CD4-positive, alpha-beta T cell treated with Interleukin-17A for 4 hours (primary cell): ENCODE results near the gene FBXO38.

ENCODE experiments used
- DNase-seq: peaks from one replicate; pipeline ENCODE4 v3.0.0-alpha.2; 2020; ENCODE audit warnings: mixed read lengths

The FBXO38 gene

DNA sequence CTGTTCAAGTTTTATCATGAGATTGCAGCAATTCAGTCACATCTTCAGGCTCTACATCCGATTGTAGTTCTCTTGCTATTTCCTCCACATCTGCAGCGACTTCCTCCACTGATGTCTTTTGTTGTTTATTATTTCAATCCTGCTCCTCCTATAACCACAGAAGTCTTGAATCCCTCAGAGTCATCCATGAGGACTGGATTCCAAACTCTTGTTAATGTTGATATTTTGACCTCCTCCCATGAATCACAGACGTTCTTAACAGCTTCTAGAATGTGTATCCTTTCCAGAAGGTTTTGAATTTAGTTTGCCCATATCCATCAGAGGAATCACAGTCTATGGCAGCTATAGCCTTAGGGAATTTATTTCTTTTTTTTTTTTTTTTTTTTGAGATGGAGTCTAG, 3.6 kb downstream of the FBXO38 start:
- DNase-seq, result no peak

DNA sequence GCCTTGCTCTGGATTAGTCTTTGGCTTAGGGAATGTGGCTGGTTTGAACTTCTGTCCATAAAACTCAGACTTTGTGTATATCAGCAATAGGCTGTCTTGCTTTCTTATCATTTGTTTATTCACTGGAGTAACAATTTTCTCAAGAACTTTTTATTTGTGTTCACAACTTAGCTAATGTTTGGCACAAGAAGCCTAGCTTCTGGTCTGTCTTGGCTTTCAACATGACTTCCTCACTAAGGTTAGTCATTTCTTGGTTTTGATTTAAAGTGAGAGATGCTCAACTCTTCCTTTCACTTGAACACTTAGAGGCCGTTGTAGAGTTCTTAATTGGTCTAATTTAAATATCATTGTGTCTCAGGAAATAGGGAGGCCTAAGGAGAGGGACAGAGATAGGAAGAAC, 4.9 kb downstream of the FBXO38 start:
- DNase-seq, result no peak

DNA sequence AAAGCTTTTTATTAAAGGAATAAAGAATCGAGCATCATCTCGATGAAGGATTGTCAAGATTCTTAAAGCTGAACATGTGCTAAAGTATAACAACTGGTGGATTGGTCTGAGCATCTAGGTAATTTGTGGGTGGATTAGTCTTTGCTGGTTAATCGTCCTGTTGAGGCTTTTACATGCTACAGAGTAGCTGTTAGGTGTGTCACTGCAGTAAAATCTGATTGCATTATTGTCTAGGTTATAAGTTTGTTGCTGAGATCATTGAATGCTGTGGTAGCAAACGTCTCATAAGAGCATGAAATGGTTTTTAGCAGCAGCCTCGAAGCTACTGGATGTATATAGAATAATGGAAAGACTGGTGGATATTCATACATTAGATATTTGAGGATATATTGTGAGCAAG, 7.2 kb downstream of the FBXO38 start:
- DNase-seq, result no peak

DNA sequence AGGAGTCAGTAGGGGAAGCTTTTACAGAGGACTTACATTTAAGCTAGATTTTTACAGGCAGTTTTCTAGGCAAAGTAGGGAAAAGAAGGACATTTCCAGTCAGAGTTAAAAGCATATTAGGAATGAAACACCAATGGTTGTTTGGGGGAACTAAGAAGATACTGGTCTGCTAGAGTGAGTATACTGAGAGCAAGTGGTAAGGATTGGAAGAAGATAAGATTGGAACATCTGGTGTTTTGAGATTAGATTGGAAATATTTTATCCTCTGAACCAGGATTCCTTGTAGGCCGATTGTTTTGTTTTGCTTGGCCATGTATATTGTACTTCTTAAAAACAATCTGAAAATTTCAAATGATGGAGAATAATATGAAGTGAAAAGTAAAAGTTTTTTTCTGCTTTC, 7.7 kb downstream of the FBXO38 start:
- DNase-seq, result no peak

DNA sequence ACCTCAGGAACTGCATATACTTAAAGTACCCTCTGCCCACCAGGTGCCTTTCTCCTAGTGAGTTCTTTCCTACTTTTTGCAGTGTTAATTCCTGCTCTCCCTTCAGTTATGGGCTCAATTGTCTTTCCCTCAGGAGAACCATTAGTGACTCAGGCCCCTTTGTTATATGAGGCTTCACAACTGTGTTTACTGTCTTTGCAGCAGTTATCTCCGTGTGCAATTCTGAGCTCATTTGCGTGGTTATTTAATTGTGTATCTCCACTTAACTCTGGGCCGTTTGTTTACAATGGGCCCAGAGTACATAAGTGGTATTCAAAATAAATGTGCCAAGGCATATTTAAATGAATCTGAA, 9.6 kb downstream of the FBXO38 start:
- no peak for DNase-seq

DNA sequence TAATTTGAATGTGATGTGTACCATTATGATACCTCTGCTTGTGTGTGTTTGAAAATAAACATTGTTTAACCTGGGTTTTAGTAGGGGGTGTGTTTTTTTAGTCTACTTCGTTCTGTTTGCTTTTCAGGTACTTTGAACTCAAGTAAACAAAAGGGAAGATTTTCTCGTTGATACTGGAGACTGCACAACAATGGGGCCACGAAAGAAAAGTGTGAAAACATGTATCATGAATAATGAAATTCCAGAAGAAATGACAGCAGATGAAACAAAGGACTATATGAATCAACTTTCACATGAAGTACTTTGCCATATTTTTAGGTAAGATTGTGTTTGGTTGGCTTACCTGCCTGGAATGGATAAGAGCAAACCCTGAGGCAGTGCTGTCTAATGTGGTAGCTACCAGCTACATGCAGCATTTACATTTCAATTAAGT, 10.8 kb downstream of the FBXO38 start:
- DNase-seq, result no peak

DNA sequence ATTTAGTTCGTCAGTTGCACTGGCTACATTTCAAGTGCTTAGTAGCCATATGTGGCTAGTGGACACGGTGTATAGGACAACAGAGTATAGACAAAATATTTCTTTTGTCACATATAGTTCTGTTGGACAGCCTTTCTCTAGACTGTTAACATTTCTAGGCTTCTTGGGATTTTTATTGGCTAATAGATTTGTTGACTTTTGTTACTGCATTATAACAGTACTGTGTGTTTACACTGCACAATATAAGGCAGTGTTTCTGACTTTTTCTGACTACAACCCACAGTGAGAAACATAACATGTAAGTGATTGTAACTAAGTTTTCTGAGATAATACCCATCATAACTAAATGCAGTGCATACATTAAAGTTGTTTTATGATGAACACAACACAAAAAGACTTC, 11.3 kb downstream of the FBXO38 start:
- DNase-seq, result no peak

DNA sequence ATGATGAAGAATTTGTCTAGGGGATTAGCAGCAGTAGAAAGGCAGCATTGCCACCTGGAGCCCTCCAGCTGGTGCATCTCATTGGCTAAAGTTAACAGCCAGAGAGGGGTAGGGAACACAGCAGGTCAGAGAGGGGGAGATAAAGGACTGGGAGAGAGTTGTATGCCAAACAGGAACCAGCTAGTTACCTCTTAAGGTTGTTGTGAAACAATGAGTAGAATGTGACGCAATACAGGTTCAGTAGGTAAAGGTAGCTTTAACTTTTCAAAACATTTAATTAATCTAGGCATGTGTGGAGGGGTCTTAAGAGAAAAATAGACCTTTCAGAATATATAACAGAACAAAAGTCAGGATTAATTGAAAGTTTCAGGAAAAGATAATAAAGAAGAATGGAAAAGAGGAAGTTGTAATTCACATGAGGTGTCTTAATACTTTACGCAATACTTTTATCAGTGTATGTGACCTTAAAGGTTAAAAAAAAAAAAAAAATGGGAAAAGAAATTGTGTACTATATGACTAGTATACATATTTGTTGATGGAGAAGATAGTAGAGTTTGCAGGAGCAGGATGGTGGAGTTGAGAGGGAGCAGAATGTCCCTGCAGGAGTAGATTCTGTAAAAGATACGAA, 14.3 kb downstream of the FBXO38 start:
- no peak for DNase-seq

DNA sequence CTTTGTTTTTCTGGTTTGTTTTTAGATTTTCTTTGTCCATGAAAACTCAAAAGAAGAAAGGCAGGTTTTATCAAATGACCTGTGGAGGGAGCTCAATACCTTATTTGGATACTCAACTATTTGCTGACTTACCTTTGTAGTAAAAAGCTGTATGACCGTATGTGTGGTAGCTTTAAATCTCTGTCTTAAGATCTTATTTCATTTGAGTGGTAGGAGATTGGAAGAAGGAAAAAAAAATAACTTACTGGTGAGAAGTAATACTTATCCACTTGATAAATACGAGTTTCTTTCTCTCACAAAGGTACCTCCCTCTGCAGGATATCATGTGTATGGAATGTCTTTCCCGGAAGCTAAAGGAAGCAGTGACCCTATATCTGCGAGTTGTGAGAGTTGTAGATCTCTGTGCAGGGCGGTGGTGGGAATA, 15.0 kb downstream of the FBXO38 start:
- no peak for DNase-seq

DNA sequence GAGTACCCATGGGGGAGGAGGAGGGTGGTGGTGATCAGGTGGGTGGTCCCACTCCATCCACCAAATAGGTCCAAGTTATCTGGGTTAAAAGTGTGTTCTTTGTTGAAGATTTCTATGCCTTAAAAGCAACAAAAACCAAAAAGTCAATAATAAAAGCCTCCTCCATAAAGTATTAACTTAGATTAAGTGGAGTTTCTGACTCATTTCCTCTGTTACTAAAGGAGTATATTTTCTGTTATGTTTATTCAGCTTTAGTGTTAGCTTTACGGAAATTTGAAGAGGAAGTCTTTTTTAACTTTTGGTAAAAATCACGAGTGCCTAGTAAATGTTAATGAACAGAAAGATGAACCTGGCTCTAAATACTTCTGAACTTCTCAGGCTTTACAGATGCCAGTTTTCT, 17.8 kb downstream of the FBXO38 start:
- DNase-seq, result no peak

DNA sequence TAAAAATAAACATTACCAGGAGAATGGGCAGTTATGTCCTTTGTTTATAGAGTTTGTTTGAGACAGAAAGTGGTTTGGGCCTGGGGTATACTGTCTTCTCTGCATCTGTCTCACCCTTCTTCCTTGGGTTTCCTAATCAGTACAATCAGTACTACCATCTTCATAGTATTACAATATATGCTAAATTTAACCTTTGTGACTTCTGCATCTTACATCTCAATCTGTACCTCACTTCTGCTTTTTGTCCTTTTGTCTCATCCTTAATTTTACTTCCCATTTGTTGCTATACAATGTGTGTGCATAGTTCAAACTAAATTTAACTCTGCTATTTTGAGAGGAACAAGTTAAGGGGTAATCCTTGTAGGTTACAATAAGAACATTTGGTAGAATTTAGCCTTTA, 19.6 kb downstream of the FBXO38 start:
- DNase-seq, result no peak

DNA sequence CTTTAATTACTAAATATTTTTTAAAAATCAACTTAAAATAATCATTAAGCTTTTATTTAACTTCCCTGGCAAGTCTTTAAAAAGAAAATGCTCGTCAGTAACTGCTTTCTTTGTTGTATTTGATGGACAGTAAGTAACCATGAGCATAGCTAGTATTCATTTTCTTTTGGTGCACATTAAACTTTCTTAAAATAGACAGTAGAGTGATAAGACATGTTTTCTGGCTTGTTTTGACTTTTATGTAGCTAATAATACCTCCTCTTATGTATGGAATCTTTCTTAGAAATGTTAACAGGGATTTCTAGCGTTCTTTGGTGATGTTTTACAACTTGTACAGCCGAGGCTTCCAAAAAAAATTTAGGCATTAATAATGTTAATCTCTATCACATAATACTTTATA, 22.6 kb downstream of the FBXO38 start:
- DNase-seq, result no peak

DNA sequence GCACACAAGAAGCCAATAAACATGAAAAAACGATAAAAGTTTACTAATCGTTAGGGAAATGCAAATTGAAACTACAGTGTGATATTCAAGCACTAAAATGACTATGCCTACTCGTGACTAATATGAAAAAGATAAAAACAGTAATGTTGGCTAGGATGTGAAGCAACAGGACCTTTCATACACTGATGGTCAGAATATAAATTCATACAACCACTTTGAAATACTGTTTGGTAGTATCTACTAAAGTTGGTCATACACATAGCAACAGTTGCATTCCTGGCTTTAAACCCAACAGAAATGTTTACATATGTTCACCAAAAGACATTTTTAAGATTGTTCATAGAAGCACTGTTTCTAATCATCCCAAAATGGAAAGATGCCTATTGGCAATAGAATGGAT, 24.3 kb downstream of the FBXO38 start:
- no peak for DNase-seq

DNA sequence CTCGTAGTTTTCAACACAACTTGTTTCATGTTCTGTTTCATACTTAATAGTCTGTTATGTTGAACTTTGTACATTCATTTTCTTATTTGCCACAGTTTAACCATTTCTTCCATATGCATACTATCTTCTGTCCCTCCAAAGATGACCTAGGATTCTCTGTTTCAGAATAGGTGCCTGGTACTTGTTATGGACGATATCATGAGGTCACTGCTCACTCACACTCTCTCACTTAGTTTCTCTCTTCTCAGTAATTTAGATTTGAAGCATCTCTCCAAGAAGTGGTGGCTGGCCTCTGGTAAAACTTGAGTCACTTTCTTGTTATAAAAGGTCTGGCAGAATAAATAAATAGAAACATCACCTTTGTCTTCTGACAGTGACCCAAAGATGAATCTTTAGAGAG, 28.4 kb downstream of the FBXO38 start:
- no peak for DNase-seq

DNA sequence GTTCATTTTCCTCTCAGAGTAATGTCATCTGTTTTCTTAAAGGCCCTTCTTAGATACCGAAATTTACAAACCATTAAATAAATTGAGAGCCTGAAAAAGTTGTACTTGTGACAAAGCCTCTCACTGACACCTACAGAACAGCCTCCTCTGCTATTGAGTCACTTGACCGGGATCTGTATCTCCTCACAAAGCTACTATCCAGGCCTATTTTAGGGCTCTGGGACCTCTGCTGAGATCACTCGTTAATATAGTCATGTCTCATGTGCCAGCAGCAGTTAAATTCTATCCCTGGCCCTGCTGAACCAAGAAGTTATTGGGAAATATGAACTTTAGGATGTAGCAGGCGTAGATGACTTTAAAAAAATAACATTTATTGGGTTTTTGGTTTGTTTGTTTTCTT, 31.1 kb downstream of the FBXO38 start:
- no peak for DNase-seq

DNA sequence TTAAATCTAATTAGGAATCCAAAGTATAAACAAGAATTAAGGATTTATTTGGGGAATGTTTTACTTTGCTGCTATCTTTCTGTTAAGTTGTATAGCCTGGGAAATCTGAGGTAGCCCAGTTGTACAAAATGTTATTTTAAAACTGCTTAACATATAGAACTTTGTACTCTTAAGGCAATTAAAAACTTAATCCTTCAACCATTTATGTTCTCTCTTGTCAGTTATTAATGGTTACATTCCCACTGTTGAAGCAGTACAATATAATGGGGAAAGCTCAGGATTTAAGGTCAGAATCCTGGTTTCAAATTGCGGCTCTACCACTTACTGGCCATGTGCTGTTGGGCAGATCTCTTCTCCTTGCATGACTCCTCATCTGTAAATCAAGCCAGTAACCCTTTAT, 32.7 kb downstream of the FBXO38 start:
- DNase-seq, result no peak

DNA sequence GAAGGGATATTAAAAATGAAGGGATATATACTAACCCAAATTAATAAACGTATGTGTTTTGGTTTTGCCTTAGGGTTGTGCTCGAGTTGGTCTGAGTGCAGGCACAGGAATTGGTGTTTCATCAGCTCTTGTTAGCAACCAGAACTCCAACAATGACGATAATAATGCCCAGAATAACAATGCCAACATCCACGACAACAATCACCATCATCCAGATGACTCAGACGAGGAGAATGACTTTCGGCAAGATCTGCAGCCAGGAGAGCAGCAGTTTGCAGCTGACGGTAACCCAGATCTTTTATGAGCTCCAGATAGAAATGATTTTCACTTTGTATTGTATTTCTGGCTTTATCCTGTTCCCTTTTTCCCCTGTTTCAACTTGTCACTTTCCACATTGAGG, 33.2 kb downstream of the FBXO38 start:
- DNase-seq, result no peak

DNA sequence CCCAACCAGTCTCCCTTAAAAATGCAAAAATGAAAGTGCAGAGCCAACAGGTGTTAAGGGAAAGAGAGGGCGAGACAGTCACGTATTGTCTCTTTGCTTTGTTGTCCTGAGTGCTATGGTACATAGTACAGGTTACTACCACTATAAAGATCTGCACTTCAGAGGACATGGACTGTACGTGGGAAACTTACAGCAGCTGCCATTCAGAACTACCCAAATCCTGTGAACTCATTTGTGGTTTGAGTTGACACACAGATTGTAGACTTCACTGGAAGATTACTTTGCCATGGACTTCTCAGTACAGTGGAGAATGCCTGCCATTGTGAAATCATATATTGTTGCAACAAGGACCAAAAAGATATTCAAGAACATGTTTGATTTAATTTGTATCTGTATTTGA, 34.8 kb downstream of the FBXO38 start:
- DNase-seq, result no peak

DNA sequence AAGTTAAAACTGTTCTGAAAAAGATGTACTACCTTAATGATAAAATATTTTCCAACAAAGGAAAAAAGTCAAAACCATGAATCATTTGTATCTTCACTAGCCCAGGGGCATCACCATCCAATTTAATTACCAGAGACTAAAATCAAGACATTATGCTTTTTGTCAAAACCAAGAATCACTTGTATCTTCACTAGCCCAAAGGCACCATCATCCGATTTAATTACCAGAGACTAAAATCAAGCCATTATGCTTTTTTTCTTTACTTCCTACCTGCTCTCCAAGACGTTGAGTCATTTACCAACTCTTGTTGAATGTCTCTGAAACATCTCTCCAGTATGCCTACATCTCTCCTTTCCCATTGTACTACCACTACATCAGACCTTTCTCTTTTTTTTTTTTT, 37.9 kb downstream of the FBXO38 start:
- DNase-seq, result no peak

DNA sequence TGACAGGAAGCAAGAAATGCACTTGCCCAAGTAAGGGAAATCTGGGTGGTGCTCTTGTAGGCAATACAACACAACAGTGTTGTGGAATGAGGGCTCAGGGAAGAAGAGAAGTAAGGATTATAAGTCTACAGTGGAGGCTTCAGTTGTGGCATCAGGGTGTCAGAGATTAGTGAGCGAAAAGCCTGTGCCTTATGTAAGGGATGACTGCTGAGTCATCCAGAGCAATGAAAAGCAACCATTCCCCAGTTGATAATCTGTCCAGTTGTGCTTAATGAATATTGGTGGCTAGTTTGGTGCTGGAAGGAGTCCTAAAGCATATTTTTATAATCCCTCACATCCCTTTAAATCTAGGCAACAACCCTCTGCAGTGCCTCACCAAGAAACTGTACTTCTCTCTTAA, 42.0 kb downstream of the FBXO38 start:
- no peak for DNase-seq

DNA sequence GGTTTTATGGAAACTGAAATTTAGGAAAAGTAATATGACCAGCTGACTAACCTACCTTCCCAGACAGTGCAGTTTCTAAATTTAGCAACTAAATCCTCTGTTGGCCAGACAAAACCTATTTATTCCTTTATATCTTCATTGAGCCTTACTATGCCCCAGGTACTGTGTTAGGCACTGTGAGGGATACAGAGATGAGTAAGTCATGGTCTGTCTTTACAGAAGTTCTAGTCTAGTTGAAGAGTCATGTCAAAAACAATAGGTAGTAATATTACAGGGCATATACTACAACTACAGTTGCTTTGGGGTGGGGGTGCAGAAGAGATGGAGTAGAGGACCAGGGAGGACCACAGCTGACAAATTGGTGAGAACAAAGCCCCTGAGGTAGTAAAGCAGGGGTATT, 42.8 kb downstream of the FBXO38 start:
- no peak for DNase-seq

DNA sequence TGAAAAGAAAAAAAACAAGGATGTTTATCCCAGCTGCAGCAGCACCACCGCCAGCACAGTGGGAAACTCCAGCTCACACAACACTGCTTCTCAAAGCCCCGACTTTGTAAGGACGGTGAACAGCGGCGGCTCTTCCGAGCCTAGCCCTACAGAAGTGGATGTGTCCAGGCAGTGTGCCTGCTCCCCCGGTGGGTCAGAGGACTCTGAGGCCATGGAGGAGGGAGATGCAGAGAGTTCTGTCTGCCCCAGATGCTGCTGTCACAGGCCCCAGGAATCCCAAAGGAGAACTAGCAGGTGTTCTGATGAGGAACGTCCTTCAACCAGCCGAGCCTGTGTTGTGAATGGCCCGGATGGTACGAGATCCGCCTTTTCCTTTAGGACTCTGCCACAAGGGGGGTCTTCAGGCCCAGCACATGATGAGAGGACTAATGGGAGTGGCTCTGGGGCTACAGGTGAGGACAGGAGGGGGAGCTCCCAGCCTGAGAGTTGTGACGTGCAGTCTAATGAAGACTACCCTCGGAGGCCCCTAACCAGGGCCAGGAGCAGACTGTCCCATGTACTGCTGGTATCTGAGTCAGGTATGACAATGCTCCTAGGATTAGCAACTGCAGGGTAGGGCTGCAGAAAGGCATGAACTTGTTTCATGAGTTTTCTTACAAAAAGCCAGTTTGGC, 43.7 kb downstream of the FBXO38 start:
- no peak for DNase-seq

DNA sequence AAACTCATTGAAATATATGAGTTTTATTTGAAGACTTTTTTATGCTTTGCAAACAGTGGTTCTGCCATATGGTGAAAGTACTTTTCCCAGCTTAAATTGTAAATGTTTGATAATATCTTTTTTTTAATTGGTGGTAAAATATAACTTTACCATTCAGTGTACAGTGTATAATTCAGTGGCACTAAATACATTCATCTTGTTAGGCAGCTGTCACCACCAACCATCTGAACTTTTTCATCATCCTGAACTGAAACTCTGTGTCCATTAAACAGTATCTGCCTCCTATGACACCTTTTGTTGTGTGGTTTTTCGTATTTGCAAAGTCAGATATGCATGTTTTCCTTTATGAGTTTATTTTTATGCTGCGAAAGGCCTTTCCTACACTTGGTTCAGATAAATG, 45.1 kb downstream of the FBXO38 start:
- no peak for DNase-seq

DNA sequence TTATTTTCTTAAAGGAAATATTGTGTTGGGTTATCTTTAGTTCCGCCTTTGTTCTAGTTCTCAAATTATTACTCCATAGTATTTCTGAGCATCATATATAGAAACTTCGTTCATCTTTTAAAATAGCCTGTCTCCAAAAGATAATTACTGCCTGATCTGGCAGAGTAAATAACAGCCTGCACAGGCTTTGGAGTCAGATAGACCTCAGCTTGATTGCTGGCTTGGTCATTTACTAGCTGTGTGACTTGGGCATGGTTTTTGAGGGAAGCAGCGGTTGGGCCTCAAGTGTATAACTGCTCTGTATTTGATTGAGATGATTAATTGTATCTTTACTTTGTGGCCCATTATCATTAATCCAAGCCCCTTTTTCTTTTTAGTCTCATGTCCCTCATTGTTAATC, 50.1 kb downstream of the FBXO38 start:
- DNase-seq, result no peak

DNA sequence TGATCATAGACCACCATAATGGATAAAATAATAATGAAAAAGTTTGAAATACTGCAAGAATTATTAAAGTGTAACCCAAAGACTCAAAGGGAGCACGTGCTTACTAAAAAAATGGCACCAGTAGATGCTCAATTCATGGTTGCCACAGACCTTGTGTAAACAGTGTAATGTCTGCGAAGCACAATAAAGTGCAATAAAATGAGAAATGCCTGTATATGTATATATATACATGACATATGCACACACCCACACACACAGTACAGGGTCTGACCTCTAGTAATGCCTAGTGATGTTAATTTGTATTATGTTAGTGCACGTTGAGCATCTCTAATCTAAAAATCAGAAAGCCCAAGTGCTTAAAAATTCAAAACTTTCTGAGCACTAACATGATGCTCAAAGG, 52.3 kb downstream of the FBXO38 start:
- DNase-seq, result no peak
